ENCODE data around the gene PSMG3. TPM values are rescaled to one million over a fixed set of nuclear protein-coding genes. Genes with fewer than 3 reads are reported as not detected.

PSMG3 gene
- total RNA-seq, 1 donor from 2014 or later: 19.3 TPM

DNA sequence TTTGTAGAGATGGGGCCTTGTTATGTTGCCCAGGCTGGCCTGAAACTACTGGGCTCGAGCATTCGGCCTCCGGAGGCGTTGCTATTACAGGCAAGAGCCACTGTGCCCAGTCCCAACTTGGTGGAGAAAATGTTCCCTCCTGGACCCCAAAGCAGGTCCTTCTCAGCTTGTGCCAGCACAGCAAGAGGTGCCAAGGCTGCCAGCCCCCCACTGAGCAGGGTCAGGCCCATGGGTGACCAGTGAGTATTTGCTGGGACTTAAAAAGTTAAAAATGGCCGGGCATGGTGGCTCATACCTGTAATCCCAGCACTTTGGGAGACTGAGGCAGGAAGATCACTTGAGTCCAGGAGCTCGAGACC is 34.8 kb downstream of the PSMG3 start:
- peak overlapping the region in 2 of 3 donors; percentile 25 to 92 for H3K9ac ChIP-seq (ENCODE audit: low read depth in 1 of 3, low read length in 3 of 3)
- H3K4me1 ChIP-seq (ENCODE audit: control insufficient read depth in 3 of 3, insufficient read depth in 3 of 3, low read length in 3 of 3): peaks cover 60 to 81% (median 74%) of the 10 kb centered on the region in 3 donors
- no peak overlapping the region for H3K4me3 ChIP-seq (ENCODE audit: low read length in 3 of 3)
- peak overlapping the region; percentile 100 for H3K27ac ChIP-seq (ENCODE audit: low read depth, low read length)
- H3K9me3 ChIP-seq (ENCODE audit: control insufficient read depth in 3 of 3, low read length in 3 of 3): no peaks in the 10 kb centered on the region
- no peaks in the 10 kb centered on the region for H3K27me3 ChIP-seq (ENCODE audit: control insufficient read depth in 3 of 3, insufficient read depth in 3 of 3, low read length in 3 of 3)
- H3K36me3 ChIP-seq (ENCODE audit: control insufficient read depth in 3 of 3, insufficient read depth in 3 of 3, low read length in 3 of 3): peaks cover 5 to 11% (median 7%) of the 10 kb centered on the region in 3 donors

DNA sequence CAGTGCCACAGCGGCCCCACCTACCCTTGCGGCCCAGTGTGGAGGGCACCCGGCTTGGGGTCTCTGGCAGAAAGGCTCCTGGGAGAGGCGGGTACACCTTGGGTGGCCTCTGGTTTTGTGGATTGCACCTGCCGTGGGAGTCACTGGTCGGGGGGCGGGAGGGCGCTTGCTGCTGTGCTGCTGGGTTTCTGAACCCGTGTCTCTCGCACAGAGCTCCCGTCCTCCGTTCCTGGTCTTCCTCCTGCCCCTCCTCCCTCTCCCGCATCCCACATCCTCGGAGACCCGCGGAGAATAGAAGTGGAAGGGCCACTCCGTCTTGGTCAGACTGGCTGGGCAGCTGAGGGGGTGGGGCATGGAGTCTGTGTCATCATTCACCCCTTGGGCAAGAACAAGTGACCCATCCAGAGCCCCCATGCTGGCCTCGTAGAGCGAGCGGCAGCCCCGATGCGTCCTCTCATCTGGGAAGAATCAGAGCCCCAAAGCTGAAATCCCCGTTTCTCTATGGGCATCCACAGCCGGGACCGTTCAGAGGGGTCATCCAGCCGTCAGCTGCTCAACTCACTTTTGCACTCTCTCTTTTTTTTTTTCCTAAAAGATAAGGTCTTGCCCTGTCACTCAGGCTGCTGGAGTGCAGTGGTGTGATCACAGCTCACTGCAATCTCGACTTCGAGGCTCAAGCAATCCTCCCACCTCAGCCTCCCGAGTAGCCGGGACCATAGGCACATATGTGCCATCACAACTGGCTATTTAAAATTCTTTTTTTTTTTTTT is 35.3 kb downstream of the PSMG3 start:
- H3K4me3 ChIP-seq (ENCODE audit: low read length in 3 of 3): peak overlapping the region in 1 of 3 donors; percentile 29
- peak overlapping the region in 2 of 3 donors; percentile 92 to 95 for H3K9ac ChIP-seq (ENCODE audit: low read depth in 1 of 3, low read length in 3 of 3)

GRCh38 chr7:1533547-1534329 is 36.1 kb downstream of the PSMG3 start:
- peaks cover 58 to 74% (median 68%) of the 10 kb centered on the region in 3 donors for H3K4me1 ChIP-seq (ENCODE audit: control insufficient read depth in 3 of 3, insufficient read depth in 3 of 3, low read length in 3 of 3)
- H3K27ac ChIP-seq (ENCODE audit: low read depth, low read length): peak overlapping the region; percentile 100
- peak overlapping the region; percentile 75 to 83 (median 81) for H3K4me3 ChIP-seq (ENCODE audit: low read length in 3 of 3)
- no peaks in the 10 kb centered on the region for H3K27me3 ChIP-seq (ENCODE audit: control insufficient read depth in 3 of 3, insufficient read depth in 3 of 3, low read length in 3 of 3)
- H3K36me3 ChIP-seq (ENCODE audit: control insufficient read depth in 3 of 3, insufficient read depth in 3 of 3, low read length in 3 of 3): no peaks in the 10 kb centered on the region
- H3K9me3 ChIP-seq (ENCODE audit: control insufficient read depth in 3 of 3, low read length in 3 of 3): no peaks in the 10 kb centered on the region
- peak overlapping the region; percentile 80 to 95 (median 92) for H3K9ac ChIP-seq (ENCODE audit: low read depth in 1 of 3, low read length in 3 of 3)

More for the DNA sequence above, 35.3 kb downstream of the PSMG3 start:
- peaks cover 2 to 5% (median 4%) of the 10 kb centered on the region in 3 donors for H3K36me3 ChIP-seq (ENCODE audit: control insufficient read depth in 3 of 3, insufficient read depth in 3 of 3, low read length in 3 of 3)
- H3K4me1 ChIP-seq (ENCODE audit: control insufficient read depth in 3 of 3, insufficient read depth in 3 of 3, low read length in 3 of 3): peaks cover 63 to 82% (median 74%) of the 10 kb centered on the region in 3 donors
- H3K27ac ChIP-seq (ENCODE audit: low read depth, low read length): peak overlapping the region; percentile 100
- no peaks in the 10 kb centered on the region for H3K27me3 ChIP-seq (ENCODE audit: control insufficient read depth in 3 of 3, insufficient read depth in 3 of 3, low read length in 3 of 3)
- no peaks in the 10 kb centered on the region for H3K9me3 ChIP-seq (ENCODE audit: control insufficient read depth in 3 of 3, low read length in 3 of 3)

DNA sequence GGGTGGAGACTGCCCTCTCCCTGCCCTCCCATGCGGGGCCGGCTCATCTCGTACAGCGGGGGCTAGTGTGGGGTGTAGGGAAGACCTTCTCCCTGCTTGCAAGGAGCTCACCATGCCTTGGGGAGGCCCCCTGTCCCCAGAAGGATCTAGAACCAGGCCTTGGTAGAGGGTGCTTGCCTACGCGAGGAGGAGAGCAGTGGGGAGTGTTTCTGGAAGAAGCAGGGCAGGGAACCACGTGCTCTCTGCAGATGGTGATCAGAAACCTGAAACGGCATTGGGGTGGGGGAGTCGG is 36.6 kb downstream of the PSMG3 start:
- peak overlapping the region; percentile 75 to 83 (median 81) for H3K4me3 ChIP-seq (ENCODE audit: low read length in 3 of 3)
- H3K9ac ChIP-seq (ENCODE audit: low read depth in 1 of 3, low read length in 3 of 3): peak overlapping the region; percentile 80 to 95 (median 92)

GRCh38 chr7:1532456-1533254 is 37.2 kb downstream of the PSMG3 start:
- H3K9me3 ChIP-seq (ENCODE audit: control insufficient read depth in 3 of 3, low read length in 3 of 3): no peaks in the 10 kb centered on the region
- H3K36me3 ChIP-seq (ENCODE audit: control insufficient read depth in 3 of 3, insufficient read depth in 3 of 3, low read length in 3 of 3): no peaks in the 10 kb centered on the region
- H3K4me1 ChIP-seq (ENCODE audit: control insufficient read depth in 3 of 3, insufficient read depth in 3 of 3, low read length in 3 of 3): peaks cover 51 to 66% (median 59%) of the 10 kb centered on the region in 3 donors

More for the DNA sequence above, 36.6 kb downstream of the PSMG3 start:
- Histone ChIP-seq H3K36me3 (ENCODE audit: control insufficient read depth in 3 of 3, insufficient read depth in 3 of 3, low read length in 3 of 3) (no peaks in the 10 kb centered on the region), H3K4me1 (ENCODE audit: control insufficient read depth in 3 of 3, insufficient read depth in 3 of 3, low read length in 3 of 3) (peaks cover 54 to 70% (median 64%) of the 10 kb centered on the region in 3 donors), H3K27me3 (ENCODE audit: control insufficient read depth in 3 of 3, insufficient read depth in 3 of 3, low read length in 3 of 3) (no peaks in the 10 kb centered on the region), H3K27ac (ENCODE audit: low read depth, low read length) (peak overlapping the region; percentile 100), H3K9me3 (ENCODE audit: control insufficient read depth in 3 of 3, low read length in 3 of 3) (no peaks in the 10 kb centered on the region)

GRCh38 chr7:1531979-1532455 is 37.8 kb downstream of the PSMG3 start:
- Histone ChIP-seq H3K27ac (ENCODE audit: low read depth, low read length) (peak overlapping the region; percentile 100), H3K9me3 (ENCODE audit: control insufficient read depth in 3 of 3, low read length in 3 of 3) (no peaks in the 10 kb centered on the region), H3K27me3 (ENCODE audit: control insufficient read depth in 3 of 3, insufficient read depth in 3 of 3, low read length in 3 of 3) (no peaks in the 10 kb centered on the region), H3K4me1 (ENCODE audit: control insufficient read depth in 3 of 3, insufficient read depth in 3 of 3, low read length in 3 of 3) (peaks cover 47 to 62% (median 56%) of the 10 kb centered on the region in 3 donors), H3K9ac (ENCODE audit: low read depth in 1 of 3, low read length in 3 of 3) (peak overlapping the region; percentile 80 to 95 (median 92)), H3K4me3 (ENCODE audit: low read length in 3 of 3) (peak overlapping the region; percentile 75 to 83 (median 81)), H3K36me3 (ENCODE audit: control insufficient read depth in 3 of 3, insufficient read depth in 3 of 3, low read length in 3 of 3) (no peaks in the 10 kb centered on the region)

More at GRCh38 chr7:1532456-1533254, 37.2 kb downstream of the PSMG3 start:
- Histone ChIP-seq H3K27ac (ENCODE audit: low read depth, low read length) (peak overlapping the region; percentile 100), H3K27me3 (ENCODE audit: control insufficient read depth in 3 of 3, insufficient read depth in 3 of 3, low read length in 3 of 3) (no peaks in the 10 kb centered on the region), H3K4me3 (ENCODE audit: low read length in 3 of 3) (peak overlapping the region; percentile 75 to 83 (median 81)), H3K9ac (ENCODE audit: low read depth in 1 of 3, low read length in 3 of 3) (peak overlapping the region; percentile 80 to 95 (median 92))

DNA sequence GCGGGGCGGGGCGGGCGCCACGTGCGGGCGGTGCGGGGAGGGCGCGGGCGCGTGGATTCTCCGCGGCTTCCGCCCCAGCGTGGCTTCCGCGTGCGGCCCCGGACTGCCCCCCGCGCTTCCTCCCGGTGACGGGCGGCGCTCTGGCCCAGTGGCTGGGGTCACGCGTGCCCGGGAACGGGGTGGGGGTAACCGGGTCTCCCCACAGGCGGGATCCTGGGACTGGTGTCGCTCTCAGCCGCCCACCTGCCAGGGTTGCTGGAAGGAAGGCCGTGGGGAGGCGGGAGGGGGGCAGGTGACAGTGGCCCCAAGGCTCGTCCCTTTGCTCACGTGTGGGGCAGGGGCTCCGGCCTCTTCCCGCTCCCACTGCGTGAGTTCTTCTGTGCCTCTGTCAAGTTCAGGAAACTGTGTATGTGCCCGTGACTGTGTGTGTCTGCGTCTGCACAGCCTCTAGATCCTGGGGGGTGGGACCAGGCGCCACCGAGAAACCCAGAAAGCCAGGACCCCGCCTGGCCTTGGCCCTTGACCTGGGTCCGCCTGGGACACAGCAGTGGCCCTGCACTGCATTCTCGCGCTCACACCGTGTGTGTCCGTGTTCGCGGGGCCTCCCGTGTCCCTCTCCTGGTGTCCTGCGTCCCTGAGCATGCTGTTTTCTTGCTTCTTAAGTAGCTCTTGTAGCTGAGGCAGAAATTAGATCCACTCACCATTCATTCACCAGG is 38.4 kb downstream of the PSMG3 start:
- peaks cover 41 to 56% (median 51%) of the 10 kb centered on the region in 3 donors for H3K4me1 ChIP-seq (ENCODE audit: control insufficient read depth in 3 of 3, insufficient read depth in 3 of 3, low read length in 3 of 3)

DNA sequence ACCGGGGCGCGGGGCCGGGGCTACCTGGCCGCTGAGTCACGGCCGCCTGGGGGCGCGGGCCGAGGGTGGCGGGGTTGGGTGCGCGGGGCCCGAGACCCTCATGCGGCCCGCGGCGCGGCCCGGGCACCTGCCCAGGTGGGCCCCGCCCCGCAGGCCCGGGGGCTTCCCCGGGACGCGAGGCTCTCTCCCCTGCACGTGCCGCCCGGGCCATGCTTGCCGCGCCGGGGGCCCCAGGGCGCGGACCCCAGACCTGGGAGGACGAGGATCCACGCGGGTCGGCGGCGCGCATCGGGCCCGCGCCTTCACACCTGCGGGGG is 38.9 kb downstream of the PSMG3 start:
- peak overlapping the region in 2 of 3 donors; percentile 62 to 95 for H3K9ac ChIP-seq (ENCODE audit: low read depth in 1 of 3, low read length in 3 of 3)
- peaks cover 36 to 50% (median 46%) of the 10 kb centered on the region in 3 donors for H3K4me1 ChIP-seq (ENCODE audit: control insufficient read depth in 3 of 3, insufficient read depth in 3 of 3, low read length in 3 of 3)
- peak overlapping the region in 2 of 3 donors; percentile 81 to 83 for H3K4me3 ChIP-seq (ENCODE audit: low read length in 3 of 3)
- H3K27me3 ChIP-seq (ENCODE audit: control insufficient read depth in 3 of 3, insufficient read depth in 3 of 3, low read length in 3 of 3): no peaks in the 10 kb centered on the region
- H3K36me3 ChIP-seq (ENCODE audit: control insufficient read depth in 3 of 3, insufficient read depth in 3 of 3, low read length in 3 of 3): no peaks in the 10 kb centered on the region
- H3K9me3 ChIP-seq (ENCODE audit: control insufficient read depth in 3 of 3, low read length in 3 of 3): no peaks in the 10 kb centered on the region
- H3K27ac ChIP-seq (ENCODE audit: low read depth, low read length): peak overlapping the region; percentile 100

More for the DNA sequence above, 38.4 kb downstream of the PSMG3 start:
- H3K9ac ChIP-seq (ENCODE audit: low read depth in 1 of 3, low read length in 3 of 3): peak overlapping the region; percentile 80 to 95 (median 92)
- H3K4me3 ChIP-seq (ENCODE audit: low read length in 3 of 3): peak overlapping the region; percentile 75 to 83 (median 81)
- peak overlapping the region; percentile 100 for H3K27ac ChIP-seq (ENCODE audit: low read depth, low read length)
- H3K36me3 ChIP-seq (ENCODE audit: control insufficient read depth in 3 of 3, insufficient read depth in 3 of 3, low read length in 3 of 3): no peaks in the 10 kb centered on the region
- no peaks in the 10 kb centered on the region for H3K9me3 ChIP-seq (ENCODE audit: control insufficient read depth in 3 of 3, low read length in 3 of 3)
- no peaks in the 10 kb centered on the region for H3K27me3 ChIP-seq (ENCODE audit: control insufficient read depth in 3 of 3, insufficient read depth in 3 of 3, low read length in 3 of 3)

All from skeletal muscle tissue (tissue), 4 donors.